Thyroid gland (tissue), 4 donors: ENCODE data around the gene HSD17B12. TPM values are rescaled to one million over a fixed set of nuclear protein-coding genes. Genes with fewer than 3 reads are reported as not detected.

Experiments
- DNase-seq, 2 donors: peaks; one replicate each; pipeline ENCODE4 v3.0.0-alpha.2; 2019
- H3K27ac ChIP-seq, 3 donors: fragments of 200-600 bp; sonication (generic); 1 replicate in 2 of 3; 2 replicates in 1 of 3; pipeline ENCODE4 v1.5.1; 2016 to 2019; ENCODE audit warnings: mild to moderate bottlenecking in 1 of 3, moderate library complexity in 1 of 3
- H3K27me3 ChIP-seq: fragments of 200-600 bp; sonication (generic); one replicate; pipeline ENCODE4 v1.5.1; 2019
- H3K36me3 ChIP-seq, 2 donors: fragments of 200-600 bp; sonication (generic); one replicate each; pipeline ENCODE4 v1.5.1; 2016 to 2019
- H3K4me1 ChIP-seq, 2 donors: fragments of 200-600 bp; sonication (generic); one replicate each; pipeline ENCODE4 v1.5.1; 2017 to 2019
- H3K4me3 ChIP-seq, 3 donors: fragments of 200-600 bp; sonication (generic); replicated peaks in 1 of 3; 1 replicate in 2 of 3; 2 replicates in 1 of 3; pipeline ENCODE4 v1.5.1; 2016; ENCODE audit warnings: mild to moderate bottlenecking in 1 of 3
- H3K9me3 ChIP-seq: fragments of 200-600 bp; sonication (generic); one replicate; pipeline ENCODE4 v1.5.1; 2017
- CTCF ChIP-seq, 6 experiments: fragments of 200-600 bp in 3 of 6; fragments of 450-650 bp in 3 of 6; sonication (generic) in 3 of 6; IDR thresholded peaks; one replicate each; pipeline ENCODE4 v1.5.1; 2016 to 2019; ENCODE audit warnings: antibody characterized with exemption in 6 of 6, mild to moderate bottlenecking in 2 of 6, inconsistent platforms in 1 of 6, moderate library complexity in 1 of 6
- POLR2A ChIP-seq, 2 donors: fragments of 450-650 bp; IDR thresholded peaks; one replicate each; pipeline ENCODE4 v1.6.1; 2017; ENCODE audit warnings: antibody characterized with exemption in 2 of 2, mild to moderate bottlenecking in 2 of 2, moderate library complexity in 1 of 2
- WGBS, 2 donors: methylation state at CpG; one replicate each; pipeline ENCODE4 v1.1.5; 2017; 5-methylcytosine and 5-hydroxymethylcytosine counted together
- intact Hi-C: fragments of 100-400 bp; cut with DNase I; formaldehyde crosslinking; loops from one replicate; pipeline ENCODE4 v1.15.1; 2023
- total RNA-seq, 4 donors: library from RNA; depleted of rRNA; stranded (reverse); fragments of >200 nt; gene quantifications; one replicate each; pipeline ENCODE4 v1.2.3, GENCODE V29; 2016

HSD17B12 gene
- total RNA-seq, 4 donors from 2014 or later, result 70.1 to 104 (median 94.4) TPM

DNA sequence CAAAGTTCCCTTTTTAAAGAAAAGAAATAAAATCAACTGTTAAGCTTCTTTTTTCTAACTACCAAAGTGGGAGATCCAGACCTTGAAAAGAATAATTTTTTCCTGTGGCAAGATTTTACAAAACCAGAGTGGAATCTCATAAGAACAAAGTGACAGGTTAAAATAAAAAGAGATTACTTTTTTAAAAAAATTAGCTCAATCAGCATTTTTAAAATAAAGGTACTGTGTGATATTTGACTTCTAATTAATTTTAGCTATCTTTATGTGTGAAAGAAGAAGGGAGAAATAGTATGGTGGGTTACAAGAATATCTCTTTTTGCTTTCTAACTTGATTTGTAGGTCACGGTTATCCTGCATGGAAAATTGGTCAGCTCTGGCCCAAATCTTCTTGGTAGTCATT lies 107.3 kb downstream of the HSD17B12 start:
- no peak for TF ChIP-seq POLR2A (IDR thresholded peaks at IDR 0.05)
- no peak for TF ChIP-seq CTCF (IDR thresholded peaks at IDR 0.05)

DNA sequence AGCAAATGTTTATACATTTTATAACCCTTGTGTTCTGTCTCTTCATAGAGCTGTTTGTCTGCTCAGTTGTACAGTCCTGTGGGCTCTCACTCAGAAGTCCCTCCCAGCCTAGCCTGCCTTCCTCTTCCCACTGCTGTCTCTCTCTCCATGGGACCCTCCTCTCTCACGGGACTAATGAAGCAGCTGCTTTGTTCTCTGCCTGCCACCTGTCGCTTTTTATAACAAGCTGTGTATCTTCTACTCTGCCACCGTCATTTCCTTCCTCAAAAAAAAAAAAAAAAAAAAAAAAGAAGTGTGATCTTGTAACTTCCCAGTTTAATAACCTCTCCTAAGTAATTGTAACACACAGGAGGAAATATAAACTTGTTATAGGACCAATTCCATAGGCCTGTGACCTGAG lies 107.9 kb downstream of the HSD17B12 start:
- H3K4me1 ChIP-seq, result no peaks in the 10 kb centered on the region
- 63 to 75% methylated on average over 3 of the region's 3 CpGs for WGBS, 2 donors
- no peak for DNase-seq
- no peak overlapping the region for H3K4me3 ChIP-seq
- TF ChIP-seq CTCF (IDR thresholded peaks at IDR 0.05) (no peak), POLR2A (IDR thresholded peaks at IDR 0.05) (no peak)
- intact Hi-C loops, result no loop called here
- H3K27ac ChIP-seq, result no peak overlapping the region
- no peaks in the 10 kb centered on the region for H3K27me3 ChIP-seq
- H3K36me3 ChIP-seq, result no peaks in the 10 kb centered on the region
- no peaks in the 10 kb centered on the region for H3K9me3 ChIP-seq

More for the DNA sequence above, 107.3 kb downstream of the HSD17B12 start:
- WGBS, 2 donors, result 98 to 99% methylated on average over 1 of the region's 1 CpG
- Histone ChIP-seq H3K9me3 (no peaks in the 10 kb centered on the region), H3K27ac (no peak overlapping the region), H3K36me3 (no peaks in the 10 kb centered on the region), H3K4me1 (no peaks in the 10 kb centered on the region), H3K4me3 (no peak overlapping the region), H3K27me3 (no peaks in the 10 kb centered on the region)
- intact Hi-C loops, result no loop called here
- DNase-seq, result no peak

- Histone ChIP-seq H3K9me3 (no peaks in the 10 kb centered on the region), H3K27me3 (no peaks in the 10 kb centered on the region), H3K27ac (no peak overlapping the region), H3K4me3 (no peak overlapping the region), H3K4me1 (no peaks in the 10 kb centered on the region), H3K36me3 (no peaks in the 10 kb centered on the region)
- intact Hi-C loops, result no loop called here
- DNase-seq, result no peak
- TF ChIP-seq POLR2A (IDR thresholded peaks at IDR 0.05), result no peak
- no peak for TF ChIP-seq CTCF (IDR thresholded peaks at IDR 0.05)
- 89 to 93% methylated on average over 5 of the region's 5 CpGs for WGBS, 2 donors
Measured at GRCh38 chr11:43789700-43790443, 109.3 kb downstream of the HSD17B12 start.

GRCh38 chr11:43790444-43790794 lies 109.9 kb downstream of the HSD17B12 start:
- H3K27ac ChIP-seq, result no peak overlapping the region
- intact Hi-C loops, result no loop called here
- no peak for TF ChIP-seq CTCF (IDR thresholded peaks at IDR 0.05)
- TF ChIP-seq POLR2A (IDR thresholded peaks at IDR 0.05), result no peak
- H3K4me1 ChIP-seq, result no peaks in the 10 kb centered on the region
- no peak overlapping the region for H3K4me3 ChIP-seq
- 85 to 95% methylated on average over 4 of the region's 4 CpGs for WGBS, 2 donors
- no peaks in the 10 kb centered on the region for H3K27me3 ChIP-seq
- H3K9me3 ChIP-seq, result no peaks in the 10 kb centered on the region
- H3K36me3 ChIP-seq, result no peaks in the 10 kb centered on the region
- DNase-seq, result no peak

DNA sequence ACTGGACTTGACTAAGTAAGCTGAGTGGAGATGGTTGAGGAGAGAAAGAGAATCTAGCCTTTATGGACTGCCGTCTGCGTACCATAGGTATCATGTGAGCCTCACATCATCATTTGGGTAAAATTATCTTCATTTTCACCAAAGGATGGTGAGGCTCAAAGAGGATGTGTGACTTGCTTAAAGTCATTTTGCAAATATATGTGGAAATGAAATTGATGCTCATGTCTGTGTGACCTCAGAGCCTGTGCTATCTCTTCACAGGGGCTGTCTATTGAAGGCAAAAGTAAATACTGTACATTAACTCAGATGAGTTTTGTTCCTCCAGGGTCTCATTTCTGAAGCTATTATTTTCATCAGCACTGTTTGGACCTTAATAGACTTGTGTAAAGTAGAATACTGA lies 116.8 kb downstream of the HSD17B12 start:
- no peak for TF ChIP-seq CTCF (IDR thresholded peaks at IDR 0.05)
- TF ChIP-seq POLR2A (IDR thresholded peaks at IDR 0.05), result no peak
- no peak overlapping the region for H3K27ac ChIP-seq
- WGBS, 2 donors, result 95 to 100% methylated on average over 2 of the region's 2 CpGs
- H3K36me3 ChIP-seq, result no peaks in the 10 kb centered on the region
- no peaks in the 10 kb centered on the region for H3K27me3 ChIP-seq
- no peak overlapping the region for H3K4me3 ChIP-seq
- no peaks in the 10 kb centered on the region for H3K9me3 ChIP-seq
- no peaks in the 10 kb centered on the region for H3K4me1 ChIP-seq
- no peak for DNase-seq
- intact Hi-C loops, result no loop called here
